Dermis blood vessel endothelial cell (primary cell): ENCODE measurements around the gene SMARCE1. TPM values are rescaled to one million over a fixed set of nuclear protein-coding genes. Genes with fewer than 3 reads are reported as not detected.

Experiments
- DNase-seq: peaks from one replicate; pipeline ENCODE4 v3.0.0; 2010
- total RNA-seq: library from RNA; depleted of rRNA; stranded (reverse); fragments of >200 nt; gene quantifications from 2 replicates; pipeline ENCODE4 v1.2.3, GENCODE V29; 2014

Gene SMARCE1
- total RNA-seq, 1 donor from 2014 or later: 91.9 TPM

GRCh38 chr17:40645291-40645690 is 2.3 kb downstream of the SMARCE1 start:
- no peak for DNase-seq

- no peak for DNase-seq
Observed at GRCh38 chr17:40637931-40638330, 9.7 kb downstream of the SMARCE1 start.

GRCh38 chr17:40633871-40634270 is 13.7 kb downstream of the SMARCE1 start:
- DNase-seq: no peak

GRCh38 chr17:40632216-40632615 is 15.4 kb downstream of the SMARCE1 start:
- no peak for DNase-seq

- no peak for DNase-seq
Observed at GRCh38 chr17:40629842-40630241, 17.8 kb downstream of the SMARCE1 start.

- DNase-seq: no peak
Observed at GRCh38 chr17:40625311-40625710, 22.3 kb downstream of the SMARCE1 start.

GRCh38 chr17:40623419-40624210 is 24.0 kb downstream of the SMARCE1 start:
- DNase-seq: no peak

- DNase-seq: no peak
Observed at GRCh38 chr17:40622509-40622928, 25.1 kb downstream of the SMARCE1 start.

GRCh38 chr17:40621578-40621977 is 26.0 kb downstream of the SMARCE1 start:
- DNase-seq: no peak

GRCh38 chr17:40621019-40621418 is 26.6 kb downstream of the SMARCE1 start:
- no peak for DNase-seq

GRCh38 chr17:40618754-40619625 is 28.6 kb downstream of the SMARCE1 start:
- no peak for DNase-seq

- DNase-seq: no peak
Observed at GRCh38 chr17:40617678-40618240, 29.9 kb downstream of the SMARCE1 start.

GRCh38 chr17:40616592-40616991 is 31.0 kb downstream of the SMARCE1 start:
- DNase-seq: no peak

- no peak for DNase-seq
Observed at GRCh38 chr17:40615841-40616476, 31.7 kb downstream of the SMARCE1 start.

- peak; percentile 73 for DNase-seq
Observed at GRCh38 chr17:40615068-40615840, 32.4 kb downstream of the SMARCE1 start.

- no peak for DNase-seq
Observed at GRCh38 chr17:40614431-40615067, 33.1 kb downstream of the SMARCE1 start.

GRCh38 chr17:40613467-40614154 is 34.0 kb downstream of the SMARCE1 start:
- no peak for DNase-seq

- DNase-seq: no peak
Observed at GRCh38 chr17:40612599-40613244, 34.9 kb downstream of the SMARCE1 start.

- DNase-seq: no peak
Observed at GRCh38 chr17:40611840-40612474, 35.7 kb downstream of the SMARCE1 start.

- no peak for DNase-seq
Observed at GRCh38 chr17:40610359-40610758, 37.3 kb downstream of the SMARCE1 start.
